HG03060 (cell line): ENCODE data around the gene CEP104.
"Not testable (repeated sequence)": the region's sequence is repeated elsewhere in the genome, so short reads cannot be mapped to it uniquely, and the experiment has no call there.

Experiments
- ATAC-seq: cut with Tn5 transposase; IDR thresholded peaks from one replicate; pipeline ENCODE4 v1.9.1; 2021; ENCODE audit warnings: low read depth, moderate number of reproducible peaks; ENCODE audit not compliant: unreplicated experiment

The CEP104 gene

DNA sequence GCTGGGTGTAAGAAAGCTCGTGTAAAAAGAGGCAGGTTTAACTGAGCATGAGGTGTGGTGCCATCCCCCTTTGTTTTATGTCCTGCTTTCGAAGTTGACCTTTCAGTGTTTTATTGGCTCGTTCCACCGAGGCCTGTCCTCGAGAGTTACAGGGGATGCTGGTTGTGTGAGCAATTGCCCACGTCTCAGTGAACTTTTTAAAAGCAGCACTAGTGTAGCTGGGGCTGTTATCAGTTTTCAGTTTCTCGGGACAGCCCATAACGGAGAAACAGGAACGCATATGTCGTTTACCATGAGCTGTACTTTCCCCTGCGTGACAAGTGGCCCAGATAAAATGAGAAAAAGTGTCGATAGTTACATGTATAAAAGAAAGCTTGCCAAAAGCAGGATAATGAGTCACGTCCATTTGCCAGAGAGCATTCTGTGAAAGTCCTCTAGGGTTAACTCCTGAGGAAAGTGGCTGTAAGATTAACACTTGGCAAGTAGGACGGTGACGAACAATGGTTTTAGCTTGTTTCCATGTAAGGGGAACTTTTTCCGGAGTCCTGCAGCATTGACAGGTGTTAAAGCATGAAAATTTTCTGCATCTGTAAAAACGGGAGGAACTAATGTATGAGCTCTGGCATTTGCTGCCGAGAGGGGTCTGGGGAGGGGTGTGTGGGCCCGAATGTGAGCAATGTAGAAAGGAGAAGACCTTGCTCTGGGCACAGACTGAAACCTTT, 52.9 kb downstream of the CEP104 start:
- no peak for ATAC-seq

DNA sequence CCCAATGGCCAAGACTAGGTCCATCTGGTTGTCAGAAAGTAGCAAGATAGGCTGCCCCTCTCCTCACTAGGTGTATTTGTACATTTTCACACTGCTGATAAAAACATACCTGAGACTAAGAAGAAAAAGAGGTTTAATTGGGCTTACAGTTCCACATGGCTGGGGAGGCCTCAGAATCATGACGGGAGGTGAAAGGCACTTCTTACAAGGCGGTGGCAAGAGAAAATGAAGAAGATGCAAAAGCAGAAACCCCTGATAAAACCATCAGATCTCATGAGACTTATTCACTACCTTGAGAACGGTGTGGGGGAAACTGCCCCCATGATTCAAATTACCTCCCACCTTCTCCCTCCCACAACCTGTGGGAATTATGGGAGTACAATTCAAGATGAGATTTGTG, 56.2 kb downstream of the CEP104 start:
- not testable (repeated sequence) for ATAC-seq

DNA sequence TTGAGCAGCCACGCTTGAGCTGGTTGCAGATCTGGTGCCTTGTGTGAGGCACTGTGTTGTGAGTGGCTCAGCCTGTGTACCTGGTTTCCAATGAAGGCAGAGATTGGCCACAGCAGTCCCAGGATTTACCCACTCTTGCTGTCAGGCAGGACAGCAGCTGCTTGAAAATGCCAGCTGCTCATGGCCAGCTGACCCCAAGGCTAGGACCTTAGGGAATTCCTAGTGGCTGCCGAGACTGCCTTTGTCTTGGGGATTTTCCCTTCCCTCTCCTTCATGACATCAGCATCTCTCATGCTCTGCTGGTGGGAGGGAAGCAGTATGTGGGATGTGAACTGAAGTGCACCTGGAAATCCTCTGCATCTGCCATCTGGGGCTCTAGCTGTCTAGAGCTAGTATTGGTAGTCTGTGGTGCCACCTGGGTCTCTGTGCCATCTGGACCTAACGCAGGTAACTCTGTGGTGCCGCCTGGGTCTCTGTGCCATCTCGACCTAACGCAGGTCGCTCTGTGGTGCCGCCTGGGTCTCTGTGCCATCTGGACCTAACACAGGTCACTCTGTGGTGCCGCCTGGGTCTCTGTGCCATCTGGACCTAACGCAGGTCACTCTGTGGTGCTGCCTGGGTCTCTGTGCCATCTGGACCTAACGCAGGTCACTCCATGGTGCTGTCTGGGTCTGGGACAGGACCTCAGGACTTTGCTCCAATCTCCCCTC, 56.9 kb downstream of the CEP104 start:
- ATAC-seq = no peak

DNA sequence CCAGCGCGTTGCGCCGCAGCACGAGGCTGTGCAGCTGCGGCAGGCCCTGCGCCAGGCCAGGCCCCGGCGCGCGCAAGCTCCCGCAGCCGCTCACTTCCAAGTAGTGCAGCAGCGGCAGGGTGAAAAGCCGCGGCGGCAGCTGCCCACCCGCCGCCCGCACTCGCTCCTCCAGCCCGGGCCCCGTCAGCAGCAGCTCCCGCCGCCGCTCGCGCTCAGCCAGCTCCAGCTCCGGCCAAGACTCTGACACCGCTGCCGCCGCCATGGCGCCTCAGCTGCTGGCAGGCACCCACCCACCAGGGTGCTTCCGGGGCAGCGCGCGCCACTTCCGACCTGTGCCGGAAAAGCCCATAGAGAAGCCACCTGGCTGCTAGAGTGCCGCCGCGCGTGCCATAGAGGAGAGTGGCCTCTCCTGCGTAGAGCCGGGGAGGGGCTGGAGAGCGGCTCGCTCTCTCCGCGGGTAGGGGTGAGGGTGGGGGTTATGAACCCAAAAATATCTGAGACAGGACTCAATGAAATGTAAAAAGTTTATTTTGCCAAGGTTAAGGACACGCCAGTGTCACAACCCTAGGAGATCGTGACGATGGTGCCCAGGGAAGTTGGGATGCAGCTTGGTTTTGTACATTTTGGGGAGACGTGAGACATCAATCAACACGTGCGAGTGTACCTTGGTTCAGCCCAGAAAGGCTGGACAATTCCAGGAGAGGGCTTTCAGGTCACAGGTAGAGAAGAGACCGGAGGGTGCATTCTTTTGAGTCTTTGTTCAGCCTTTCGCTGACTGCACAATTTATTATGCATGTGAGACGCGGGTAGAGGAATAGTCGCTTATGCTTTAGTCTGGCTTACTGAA, 60.6 kb downstream of the CEP104 start, which contains the start of gene LRRC47:
Gene LRRC47 (minus strand): TSS at position 284 of the 847 bp plus-strand sequence. CDS start 22 bp downstream, at position 262.
- peak; percentile 94 for ATAC-seq

DNA sequence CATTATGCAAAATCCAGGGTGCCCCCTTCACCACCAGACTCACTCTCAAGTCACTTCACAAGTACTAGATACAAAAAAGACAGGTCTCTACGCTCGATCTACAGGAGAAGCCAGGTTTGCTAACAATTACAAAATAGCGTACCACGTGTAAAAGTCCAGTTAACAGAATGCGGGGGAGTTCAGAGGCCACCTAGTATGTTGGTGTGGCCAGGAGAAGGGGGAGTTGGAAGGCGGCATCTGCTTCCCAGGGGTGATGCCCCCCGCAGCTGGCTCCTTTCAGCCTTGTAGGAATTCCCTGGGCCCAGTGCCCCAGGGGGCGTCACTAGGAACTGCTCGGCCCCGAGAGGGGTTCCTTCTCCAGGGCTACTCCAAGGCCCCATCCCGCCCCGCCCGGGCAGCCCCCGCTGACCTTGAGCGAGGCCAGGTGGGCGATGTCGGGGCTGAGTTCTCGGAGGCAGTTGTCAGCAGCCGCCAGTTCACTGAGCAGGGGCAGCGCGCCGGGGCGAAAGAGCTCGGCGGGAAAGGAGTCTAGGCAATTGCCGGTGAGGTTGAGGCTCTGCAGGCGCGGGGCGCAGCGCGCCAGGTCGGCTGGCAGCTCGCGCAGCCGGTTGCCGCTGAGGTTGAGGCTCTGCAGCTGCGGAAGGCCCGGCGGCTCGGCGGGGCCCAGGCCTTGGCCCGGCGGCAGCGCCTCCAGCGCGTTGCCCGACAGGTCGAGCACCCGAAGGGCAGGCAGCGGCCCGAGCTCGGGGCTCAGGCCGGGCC, 61.4 kb downstream of the CEP104 start:
- peak; percentile 9 for ATAC-seq

DNA sequence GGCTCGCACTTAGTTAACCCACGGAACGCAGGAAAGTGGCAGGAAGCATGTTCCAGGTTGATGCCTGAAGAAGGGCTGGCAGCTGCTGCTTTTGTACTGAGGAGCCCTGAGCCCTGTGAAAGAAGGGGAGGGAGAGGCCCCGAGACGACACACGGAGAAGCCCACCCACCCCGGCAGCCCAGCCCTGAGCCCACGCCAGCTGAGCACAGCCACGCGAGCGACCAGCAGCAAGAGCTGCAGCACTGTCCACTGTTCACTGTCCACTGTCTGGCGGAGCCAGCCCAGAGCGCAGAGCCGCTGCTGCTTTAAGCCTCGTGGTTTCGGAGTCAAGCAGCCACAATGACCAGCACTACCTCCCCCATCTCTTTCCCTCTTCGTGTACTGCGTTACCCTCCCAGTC, 66.1 kb downstream of the CEP104 start:
- no peak for ATAC-seq

DNA sequence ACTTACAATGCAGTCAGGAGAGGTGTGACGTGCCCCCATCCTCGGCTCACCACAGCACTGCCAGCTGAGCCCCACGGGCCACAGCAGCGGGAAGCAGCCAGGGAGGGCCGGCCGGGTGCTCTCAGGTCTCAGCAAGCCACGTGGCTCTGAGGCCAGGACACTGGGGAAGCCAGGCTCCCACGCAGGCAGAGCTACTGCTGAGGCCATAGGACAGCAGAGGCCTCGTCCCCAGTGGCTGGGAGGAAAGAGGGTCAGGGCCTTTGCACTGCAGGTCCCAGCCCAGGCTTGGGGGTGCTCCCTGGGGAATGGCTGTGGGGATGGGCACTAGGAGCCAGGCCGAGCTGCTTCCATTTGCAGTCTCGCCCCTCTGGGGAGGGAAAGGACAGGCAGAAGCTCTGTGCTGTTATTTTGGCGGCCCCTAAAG, 66.5 kb downstream of the CEP104 start:
- ATAC-seq = no peak

DNA sequence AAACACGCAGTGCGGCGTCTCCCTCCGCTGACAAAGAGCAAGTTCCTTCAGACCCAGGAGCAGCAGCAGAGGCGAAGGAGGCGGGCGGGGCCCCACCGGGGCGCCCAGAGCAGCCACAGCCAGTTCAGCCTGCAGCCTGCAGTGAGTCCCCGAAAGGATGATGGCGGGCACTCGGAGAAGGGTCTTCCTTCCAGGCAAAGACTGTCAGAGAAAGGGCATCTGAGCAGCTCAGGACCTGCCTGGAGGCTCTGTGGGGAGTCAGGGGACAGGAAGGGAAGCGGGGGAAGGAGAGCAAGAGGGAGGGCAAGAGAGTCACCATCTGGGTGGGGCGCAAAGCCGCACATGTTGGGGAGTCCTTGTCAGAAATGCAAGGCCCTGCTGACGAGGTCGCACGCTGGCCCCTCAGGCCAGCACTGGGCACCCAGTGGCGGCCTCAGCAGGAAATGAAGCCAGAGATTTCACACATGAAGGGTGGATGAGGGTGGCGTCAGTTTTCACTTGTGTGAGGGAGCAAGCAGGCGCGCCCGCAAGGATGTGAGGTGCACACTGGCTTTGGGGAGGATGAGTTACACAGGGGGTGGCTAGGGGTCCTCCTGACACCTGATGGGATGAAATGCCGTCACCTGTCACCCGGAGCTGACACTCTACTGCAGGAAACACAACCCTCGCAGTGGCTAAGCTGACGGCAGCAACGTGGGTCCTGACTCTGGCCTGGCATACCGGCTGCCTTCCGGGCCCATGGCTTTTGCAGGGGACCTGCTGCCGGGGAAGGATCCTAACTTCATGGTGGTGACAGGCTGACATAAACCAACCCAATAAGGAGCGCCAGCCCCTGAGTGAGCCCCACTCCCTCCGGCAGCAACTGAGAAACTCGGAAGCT, 67.3 kb downstream of the CEP104 start:
- ATAC-seq = no peak

DNA sequence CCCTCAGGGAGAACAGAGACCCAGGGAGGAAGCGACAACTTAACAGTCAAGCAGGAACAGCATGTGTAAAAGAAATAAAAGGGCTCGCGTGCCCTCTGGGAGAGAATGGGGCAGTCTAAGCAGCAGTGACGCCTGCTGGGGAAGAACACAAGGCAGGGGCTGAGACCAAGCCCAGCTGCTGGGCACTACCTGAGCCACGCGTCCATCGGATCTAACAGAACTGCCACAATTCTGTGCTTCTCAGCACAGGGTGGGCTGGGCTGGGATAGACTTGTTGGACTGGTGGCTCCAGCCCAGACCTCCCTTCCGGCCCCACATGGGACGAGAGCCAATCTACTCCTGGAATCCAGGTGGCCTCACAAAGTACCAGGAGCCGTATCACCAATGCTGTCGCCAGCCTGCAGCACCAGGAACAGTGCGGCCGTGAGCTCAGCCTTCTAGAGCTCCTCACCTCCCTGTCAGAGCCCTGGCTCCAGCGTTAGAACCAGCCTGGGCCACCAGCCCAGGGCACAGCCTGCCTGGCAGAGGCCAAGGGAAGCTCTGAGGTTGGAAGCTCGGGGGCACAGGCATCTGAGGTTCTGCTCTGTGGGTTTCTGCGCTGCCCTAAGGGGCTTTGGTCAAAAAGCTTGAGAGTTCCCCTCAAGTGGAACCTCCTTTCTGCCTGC, 68.1 kb downstream of the CEP104 start:
- no peak for ATAC-seq

DNA sequence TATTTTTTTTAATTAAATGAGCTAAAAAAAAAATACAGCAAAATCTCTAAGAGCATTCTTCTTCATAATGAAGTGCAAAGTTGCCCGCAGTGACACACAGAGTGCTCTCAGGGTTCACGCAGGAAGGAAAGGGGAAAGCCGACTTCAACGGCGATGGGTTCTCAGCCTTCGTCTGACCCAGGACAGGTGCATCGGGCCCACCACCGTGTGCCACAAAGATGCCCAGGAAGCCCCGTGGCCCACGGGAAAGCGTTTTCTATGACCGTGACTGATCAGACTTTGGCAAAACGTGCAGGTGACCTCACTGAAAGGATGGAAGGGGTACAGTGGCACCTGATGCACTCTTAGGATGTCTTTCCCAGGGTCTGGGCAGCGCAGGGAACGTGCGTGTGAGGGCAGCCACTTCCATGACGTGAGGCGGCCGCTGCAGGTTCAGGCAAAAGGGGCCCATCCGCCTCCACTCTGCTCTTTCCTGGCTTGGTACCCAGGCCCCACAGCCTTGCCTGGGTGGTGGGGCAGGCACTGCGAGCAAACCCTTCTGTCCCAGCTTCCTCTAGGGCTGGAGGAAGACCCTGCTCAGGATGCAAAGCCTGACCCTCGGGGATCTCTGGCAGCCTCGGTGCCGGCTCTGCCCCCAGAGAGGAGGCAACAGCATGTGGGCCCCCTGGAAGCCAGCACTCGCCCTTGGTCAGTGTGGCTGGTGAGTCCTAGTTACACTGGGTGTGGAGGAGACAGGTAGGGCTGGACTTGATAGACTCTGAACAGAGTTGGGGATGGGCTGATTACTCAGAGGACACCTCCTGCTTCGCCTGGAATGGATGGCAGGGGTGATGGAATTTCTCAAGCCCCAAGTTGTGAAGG, 69.0 kb downstream of the CEP104 start:
- no peak for ATAC-seq

DNA sequence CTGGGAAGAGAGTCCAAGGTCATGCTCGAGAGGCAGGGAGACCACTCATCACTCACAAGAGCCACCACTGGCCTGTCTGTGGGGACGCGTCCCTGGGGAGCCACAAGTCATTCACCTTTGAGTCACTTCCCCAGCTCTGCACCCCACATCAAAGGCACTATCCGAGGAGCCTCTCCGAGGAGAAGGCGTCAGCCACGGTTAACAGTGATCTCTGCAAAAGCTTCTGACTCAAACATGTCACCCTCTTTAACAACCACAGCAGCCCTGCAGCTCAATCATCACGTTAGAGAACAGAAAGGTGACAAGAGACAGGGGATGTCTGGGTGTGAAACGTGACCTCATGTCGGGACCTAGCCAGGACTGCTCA, 69.7 kb downstream of the CEP104 start:
- peak; percentile 56 for ATAC-seq

DNA sequence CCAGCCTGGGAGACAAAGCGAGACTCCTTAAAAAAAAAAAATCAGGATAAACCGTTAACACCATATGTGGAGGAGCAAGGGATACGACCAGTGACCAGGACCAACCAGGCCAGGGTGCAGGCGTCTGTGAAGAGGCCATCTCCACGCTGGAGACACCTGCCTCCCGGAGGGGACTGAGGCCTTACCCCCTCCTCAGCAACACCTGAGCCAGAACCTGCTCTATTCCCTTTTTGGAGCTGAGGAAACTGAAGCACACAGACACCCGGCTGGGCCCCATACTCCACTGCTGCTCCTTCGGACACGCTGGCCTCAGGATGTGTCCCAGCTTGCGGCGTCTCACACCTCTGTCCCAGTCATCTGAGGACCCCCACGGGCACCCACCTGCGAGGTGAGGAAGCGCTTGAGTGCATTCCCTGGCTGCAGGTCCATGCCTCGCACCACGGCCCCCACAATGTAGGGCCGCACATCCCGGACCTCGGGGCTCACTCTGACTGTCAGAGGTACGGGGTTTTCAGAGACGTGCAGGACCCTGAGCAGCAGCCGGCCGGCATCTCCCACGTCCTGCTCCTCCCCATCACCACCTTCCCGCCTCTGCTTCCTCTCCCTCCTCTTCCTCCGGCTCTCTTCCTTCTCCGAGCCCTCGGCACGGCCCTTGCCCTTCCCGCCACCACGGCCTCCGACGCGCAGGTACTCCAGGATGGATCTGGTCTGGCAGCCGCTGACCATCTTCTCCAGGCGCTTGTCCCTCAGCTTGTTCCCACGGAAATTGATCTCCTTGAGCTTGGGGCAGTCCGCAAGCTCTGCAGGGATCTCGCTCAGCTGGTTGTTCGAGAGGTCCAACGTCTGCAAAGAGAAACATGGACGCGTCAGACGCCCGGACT, 70.3 kb downstream of the CEP104 start:
- ATAC-seq = no peak

DNA sequence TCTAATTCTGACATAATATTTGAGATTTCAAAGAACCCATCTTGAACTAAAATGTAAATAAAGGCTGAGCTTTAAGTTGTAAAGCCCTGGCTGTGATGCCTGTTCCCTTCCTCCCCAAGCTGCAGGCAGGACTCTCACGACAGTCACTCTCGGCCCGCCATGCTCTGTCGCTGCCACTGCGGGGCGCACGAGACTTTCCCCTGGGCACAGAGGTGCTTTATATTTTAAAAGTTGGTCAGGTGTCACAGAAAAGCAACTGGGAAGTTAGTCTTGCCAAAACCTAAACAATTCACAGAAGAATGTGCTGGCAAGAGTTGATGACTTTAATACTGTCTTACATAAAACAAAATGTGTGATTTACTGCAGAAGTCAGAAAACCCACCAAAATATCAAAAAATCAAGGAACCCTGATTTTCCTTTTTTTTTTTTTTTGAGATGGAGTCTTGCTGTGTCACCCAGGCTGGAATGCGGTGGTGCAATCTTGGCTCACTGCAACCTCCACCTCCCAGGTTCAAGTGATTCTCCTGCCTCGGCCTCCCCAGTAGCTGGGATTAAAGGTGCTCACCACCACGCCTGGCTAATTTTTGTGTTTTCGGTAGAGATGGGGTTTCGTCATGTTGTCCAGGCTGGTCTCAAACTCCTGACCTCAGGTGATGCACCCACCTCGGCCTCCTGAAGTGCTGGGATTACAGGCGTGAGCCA, 71.4 kb downstream of the CEP104 start:
- no peak for ATAC-seq

DNA sequence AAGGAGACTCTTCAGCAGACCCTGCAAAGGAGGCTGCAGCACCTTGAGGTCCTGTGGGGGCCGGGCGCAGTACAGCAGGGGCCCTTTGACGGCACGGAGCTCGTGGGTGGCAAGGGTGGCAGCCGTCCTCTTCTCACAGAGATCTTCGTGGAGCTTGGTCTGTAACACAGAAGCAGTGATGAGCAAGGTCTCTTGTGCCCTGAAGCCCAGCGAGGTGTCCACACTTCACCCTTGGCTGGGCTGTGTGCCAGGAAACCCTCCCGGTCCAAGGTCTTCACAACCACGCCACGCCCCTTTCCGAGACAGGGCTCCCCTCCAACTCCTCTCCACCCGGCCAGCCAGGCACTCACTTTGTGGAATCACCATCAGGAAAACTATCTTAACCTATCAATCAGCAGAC, 72.0 kb downstream of the CEP104 start:
- ATAC-seq = no peak

DNA sequence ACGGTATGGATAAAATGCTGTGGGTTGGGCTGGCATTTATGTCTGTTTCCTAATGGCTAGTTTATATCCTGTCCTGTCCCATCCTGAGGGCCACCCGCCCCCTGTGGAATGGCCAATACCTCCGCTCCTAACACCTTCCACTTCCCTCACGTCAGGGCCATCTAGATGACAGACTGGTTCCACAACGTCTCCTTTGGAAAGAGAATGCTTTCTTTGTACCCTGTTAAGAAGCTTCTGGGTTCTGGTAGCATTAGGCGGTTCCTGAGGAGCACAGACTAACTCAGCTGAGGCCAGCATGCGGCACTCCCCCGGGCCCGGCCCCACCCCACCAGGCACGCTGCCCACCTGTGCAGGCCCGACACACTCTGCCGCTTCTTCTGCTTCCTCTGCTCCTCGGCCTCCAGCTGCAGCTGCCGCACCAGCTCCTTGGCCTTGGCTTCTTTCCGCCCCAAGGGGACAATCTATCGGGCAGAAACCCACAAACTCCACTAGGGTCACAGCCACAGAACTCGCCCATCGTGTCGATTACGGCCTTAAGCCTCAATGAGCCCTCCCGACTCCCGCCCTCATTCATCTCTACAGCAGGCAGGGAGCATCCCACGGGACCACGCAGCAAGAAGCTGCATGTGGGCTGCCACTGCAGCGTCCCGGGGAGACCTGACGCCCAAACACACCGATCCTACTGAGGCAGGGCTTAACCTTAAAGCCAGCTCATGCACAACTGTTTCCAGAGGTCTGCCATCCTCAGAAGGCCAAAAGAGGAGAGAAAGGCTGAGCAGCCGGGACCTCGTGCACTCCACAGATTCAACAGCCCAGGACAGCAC, 73.1 kb downstream of the CEP104 start:
- no peak for ATAC-seq

DNA sequence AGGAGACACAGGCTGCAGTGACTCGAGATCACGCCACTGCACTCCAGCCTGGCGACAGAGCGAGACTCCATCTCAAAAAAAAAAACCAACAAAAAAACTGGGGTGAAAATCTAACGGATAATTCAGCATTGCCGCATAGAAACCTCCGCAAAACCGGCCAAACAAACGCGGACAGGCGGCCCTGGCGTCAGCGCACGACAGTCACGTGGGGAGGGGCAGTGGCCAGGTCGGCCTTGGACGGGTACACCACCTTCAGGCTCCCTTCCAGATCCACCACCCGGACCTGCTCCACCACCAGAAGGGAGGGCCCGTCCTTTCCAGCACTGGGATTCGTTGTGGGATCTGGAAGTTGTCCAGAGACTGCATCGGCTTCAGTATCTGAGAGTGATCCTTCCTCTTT, 76.1 kb downstream of the CEP104 start:
- no peak for ATAC-seq
